IMR-90 (cell line): Measurements from ENCODE around the gene INSYN2A. TPM values are rescaled to one million over a fixed set of nuclear protein-coding genes. Genes with fewer than 3 reads are reported as not detected.

Source experiments
- ATAC-seq: fragments of 200-7000 bp; cut with Tn5 transposase; 2 replicates; pipeline ENCODE4 v1.9.1; 2020; ENCODE audit warnings: low read depth, mild to moderate bottlenecking, moderate library complexity
- BruUV-seq: library from RNA; stranded (reverse); fragments of 400-500 nt; replicated peaks from 2 replicates; lab custom pipeline; 2021; lab: Mats Ljungman, UMichigan
- CTCF ChIA-PET: fragments of 300-600 bp; formaldehyde crosslinking; extraction: SDS; loops from one replicate; lab custom pipeline; 2021; ENCODE audit warnings: antibody characterized with exemption; lab: Yijun Ruan, JAX
- POLR2A ChIA-PET: fragments of 300-600 bp; sonication (Branson Sonifier 250); formaldehyde crosslinking; loops from one replicate; lab custom pipeline; 2022; ENCODE audit warnings: antibody characterized with exemption; ENCODE audit not compliant: unreplicated experiment; lab: Charles Lee
- DNase-seq: peaks from one replicate; pipeline ENCODE4 v3.0.0; 2013
- H2AFZ ChIP-seq: replicated peaks from 2 replicates; pipeline ENCODE3; 2013; ENCODE audit warnings: low read length, mild to moderate bottlenecking; ENCODE audit not compliant: poor library complexity
- H2AK5ac ChIP-seq: 2 replicates; pipeline ENCODE4 v1.6.1; 2013; ENCODE audit warnings: low read depth, low read length, inconsistent platforms
- H2AK9ac ChIP-seq: replicated peaks from 2 replicates; pipeline ENCODE3; 2013; ENCODE audit warnings: mild to moderate bottlenecking, low read depth, low read length, moderate library complexity; ENCODE audit not compliant: poor library complexity
- H2BK120ac ChIP-seq: 2 replicates; pipeline ENCODE4 v1.6.1; 2013; ENCODE audit warnings: low read depth, low read length, inconsistent platforms
- H2BK15ac ChIP-seq: 3 replicates; pipeline ENCODE4 v1.6.1; 2013; ENCODE audit warnings: low read depth, low read length, inconsistent platforms
- H2BK20ac ChIP-seq: 2 replicates; pipeline ENCODE4 v1.6.1; 2013; ENCODE audit warnings: low read depth, mild to moderate bottlenecking, inconsistent platforms, low read length, moderate library complexity
- H2BK5ac ChIP-seq: 2 replicates; pipeline ENCODE4 v1.6.1; 2013; ENCODE audit warnings: mild to moderate bottlenecking, low read depth, low read length, inconsistent platforms; ENCODE audit not compliant: poor library complexity, severe bottlenecking
- H3K14ac ChIP-seq: replicated peaks from 2 replicates; pipeline ENCODE4 v1.6.1; 2013; ENCODE audit warnings: low read depth, low read length, inconsistent platforms
- H3K18ac ChIP-seq: 2 replicates; pipeline ENCODE4 v1.6.1; 2013; ENCODE audit warnings: low read depth, low read length, control low read depth
- H3K23ac ChIP-seq: 2 replicates; pipeline ENCODE4 v1.6.1; 2013; ENCODE audit warnings: low read depth, low read length, inconsistent platforms
- H3K27ac ChIP-seq: 2 replicates; pipeline ENCODE4 v1.5.1; 2013; ENCODE audit warnings: mild to moderate bottlenecking, control low read depth, low read length; ENCODE audit not compliant: insufficient read depth
- H3K27me3 ChIP-seq: 2 replicates; pipeline ENCODE4 v1.6.1; 2013; ENCODE audit warnings: low read length; ENCODE audit not compliant: control insufficient read depth, insufficient read depth
- H3K36me3 ChIP-seq: 2 replicates; pipeline ENCODE4 v1.6.1; 2013; ENCODE audit warnings: low read length, mixed read lengths; ENCODE audit not compliant: control insufficient read depth, insufficient read depth
- H3K4ac ChIP-seq: 2 replicates; pipeline ENCODE4 v1.6.1; 2013; ENCODE audit warnings: low read depth, low read length, inconsistent platforms
- H3K4me1 ChIP-seq: 2 replicates; pipeline ENCODE4 v1.6.1; 2013; ENCODE audit warnings: low read length, mixed read lengths; ENCODE audit not compliant: control insufficient read depth, insufficient read depth
- H3K4me2 ChIP-seq: 2 replicates; pipeline ENCODE4 v1.6.1; 2013; ENCODE audit warnings: low read depth, mild to moderate bottlenecking, control low read depth, low read length, moderate library complexity
- H3K4me3 ChIP-seq: 2 replicates; pipeline ENCODE4 v1.5.1; 2013; ENCODE audit warnings: low read depth, mild to moderate bottlenecking, control low read depth, low read length, moderate library complexity; ENCODE audit not compliant: insufficient read depth
- H3K56ac ChIP-seq: 2 replicates; pipeline ENCODE4 v1.6.1; 2013; ENCODE audit warnings: low read length, inconsistent platforms; ENCODE audit not compliant: insufficient read depth; ENCODE audit errors: extremely low read depth
- H3K79me1 ChIP-seq, 2 experiments: 2 replicates each; pipeline ENCODE4 v1.6.1; 2013; ENCODE audit warnings: low read length in 2 of 2, inconsistent platforms in 1 of 2, low read depth in 1 of 2
- H3K9ac ChIP-seq: 2 replicates; pipeline ENCODE4 v1.6.1; 2013; ENCODE audit warnings: low read depth, low read length, control low read depth
- H3K9me1 ChIP-seq: 2 replicates; pipeline ENCODE4 v1.6.1; 2013; ENCODE audit warnings: low read length, inconsistent platforms; ENCODE audit not compliant: insufficient read depth
- H3K9me3 ChIP-seq: 2 replicates; pipeline ENCODE4 v1.6.1; 2013; ENCODE audit warnings: low read length; ENCODE audit not compliant: control insufficient read depth, insufficient read depth
- H4K20me1 ChIP-seq: 2 replicates; pipeline ENCODE4 v1.6.1; 2013; ENCODE audit warnings: low read length, inconsistent platforms; ENCODE audit not compliant: insufficient read depth
- H4K5ac ChIP-seq: 2 replicates; pipeline ENCODE4 v1.6.1; 2013; ENCODE audit warnings: mild to moderate bottlenecking, low read depth, low read length, control low read depth
- H4K8ac ChIP-seq, 2 experiments: 2 replicates each; pipeline ENCODE4 v1.6.1; 2013; ENCODE audit warnings: low read depth in 2 of 2, low read length in 2 of 2, control low read depth in 1 of 2, inconsistent platforms in 1 of 2
- H4K91ac ChIP-seq: 2 replicates; pipeline ENCODE4 v1.6.1; 2013; ENCODE audit warnings: low read depth, low read length, inconsistent platforms; ENCODE audit not compliant: insufficient read depth
- BHLHE40 ChIP-seq: fragments of 150-350 bp; IDR thresholded peaks from 2 replicates; pipeline ENCODE4 v1.6.1; 2016; ENCODE audit warnings: mild to moderate bottlenecking, low read depth, low read length
- CEBPB ChIP-seq: IDR thresholded peaks from 2 replicates; pipeline ENCODE4 v1.6.1; 2012; ENCODE audit warnings: low read depth, low read length, improper control_type of control experiment
- CHD1 ChIP-seq: IDR thresholded peaks from 2 replicates; pipeline ENCODE4 v1.6.1; 2012; ENCODE audit warnings: low read depth, low read length, improper control_type of control experiment
- FOS ChIP-seq: fragments of 150-350 bp; IDR thresholded peaks from 2 replicates; pipeline ENCODE4 v1.6.1; 2016; ENCODE audit warnings: low read depth, low read length
- MXI1 ChIP-seq: IDR thresholded peaks from 2 replicates; pipeline ENCODE4 v1.6.1; 2012; ENCODE audit warnings: low read depth, mild to moderate bottlenecking, low read length, moderate library complexity, borderline replicate concordance
- POLR2A ChIP-seq: IDR thresholded peaks from 2 replicates; pipeline ENCODE4 v1.6.1; 2012; ENCODE audit warnings: mild to moderate bottlenecking, low read depth, low read length
- RCOR1 ChIP-seq: IDR thresholded peaks from 2 replicates; pipeline ENCODE4 v1.6.1; 2012; ENCODE audit warnings: mild to moderate bottlenecking, low read length, improper control_type of control experiment; ENCODE audit not compliant: insufficient replicate concordance
- SMC3 ChIP-seq: fragments of 150-350 bp; IDR thresholded peaks from 2 replicates; pipeline ENCODE4 v1.6.1; 2016; ENCODE audit warnings: low read depth, mild to moderate bottlenecking, antibody characterized with exemption, low read length, moderate library complexity
- WGBS, 2 experiments: methylation state at CpG; one replicate each; pipeline versions ENCODE4 v1.1.5 to v1.1.7; 2013; ENCODE audit warnings: missing lambda C conversion rate in 2 of 2; ENCODE audit not compliant: insufficient read length in 1 of 2; ENCODE audit errors: extremely low coverage in 2 of 2; 5-methylcytosine and 5-hydroxymethylcytosine counted together
- dilution Hi-C: fragments of 300-500 bp; cut with HindIII; formaldehyde crosslinking; loops from one replicate; pipeline ENCODE4 v1.14.3; 2018; ENCODE audit warnings: low sequenced_read_pairs; ENCODE audit not compliant: unreplicated experiment
- in situ Hi-C: fragments of 300-500 bp; cut with MboI; formaldehyde crosslinking; loops from 3 replicates; pipeline ENCODE4 v1.14.3; 2019; ENCODE audit warnings: low sequenced_read_pairs, inconsistent platforms, mixed read lengths
- intact Hi-C: fragments of 100-400 bp; cut with micrococcal nuclease; formaldehyde crosslinking; loops from 2 replicates; pipeline ENCODE4 v1.10.0; 2022
- polyA plus RNA-seq, 3 experiments: library from polyadenylated mRNA; depleted of rRNA; stranded (reverse); fragments of >200 nt; gene quantifications; 2 replicates each; pipeline ENCODE4 v1.2.3, GENCODE V29; 2012; ENCODE audit warnings: low replicate concordance in 1 of 3
- total RNA-seq: library from RNA; depleted of rRNA; stranded (reverse); fragments of >200 nt; gene quantifications from 2 replicates; pipeline ENCODE4 v1.2.3, GENCODE V29; 2012
- TF ChIP-seq, protein P1 (sequence below): conservative IDR thresholded peaks from 2 replicates; pipeline ENCODE4 v1.5.1; 2012; ENCODE audit warnings: mild to moderate bottlenecking, low read depth, low read length, improper control_type of control experiment

INSYN2A gene
- total and polyA plus RNA-seq, 2 of the 4 experiments (the other 2 are of a cell fraction) = 0.10 to 0.18 TPM

DNA sequence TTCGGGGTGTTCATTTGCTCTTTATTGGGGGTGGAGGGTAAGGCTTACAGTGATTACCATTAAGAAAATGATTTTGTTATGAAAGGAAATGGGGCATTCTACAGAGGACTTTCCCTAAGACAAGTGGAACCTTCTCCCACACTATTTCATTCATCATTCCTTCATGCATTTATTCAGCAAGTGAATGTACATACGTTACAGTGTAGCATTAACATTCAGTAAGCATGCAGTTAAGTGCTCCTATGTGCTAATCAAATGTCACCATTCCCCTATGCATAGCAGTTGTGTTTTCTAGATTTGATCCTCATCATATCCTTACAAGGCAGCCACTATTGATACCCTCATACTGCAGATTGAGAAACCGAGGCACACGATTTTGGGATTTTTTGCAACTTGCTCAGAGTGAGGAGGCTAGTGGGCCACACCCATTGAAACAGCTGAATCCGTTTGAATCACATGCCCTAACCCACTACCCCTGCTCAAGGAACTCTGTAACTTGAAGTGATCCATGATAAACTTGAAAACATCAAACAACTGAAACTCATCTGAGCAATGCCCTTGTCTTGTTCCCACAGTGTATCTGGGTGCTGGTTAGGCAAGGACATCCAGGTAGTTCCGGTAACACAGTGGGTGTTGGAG lies 16.7 kb downstream of the INSYN2A start:
- H4K5ac ChIP-seq = no peak overlapping the region
- H3K18ac ChIP-seq = no peak overlapping the region
- intact Hi-C loops = no loop called here
- H3K56ac ChIP-seq = no peak overlapping the region
- H3K4me2 ChIP-seq = no peak overlapping the region
- in situ Hi-C loops = no loop called here
- ATAC-seq (no peak), DNase-seq (no peak)
- no TSS peak for BruUV-seq
- no peak overlapping the region for H2BK15ac ChIP-seq
- CTCF ChIA-PET = interaction anchor here (0.9 kb wide), 1 partner anchor 19 kb away, joined by 12 read pairs; no protein-coding TSS in a partner anchor
- H3K9ac ChIP-seq = no peak overlapping the region
- H3K79me1 ChIP-seq = peaks cover 13 to 24% of the 10 kb centered on the region in 2 experiments
- no peak overlapping the region for H4K91ac ChIP-seq
- dilution Hi-C loops = no loop called here
- H3K9me3 ChIP-seq = no peaks in the 10 kb centered on the region
- H2AK9ac ChIP-seq = no peak overlapping the region
- H3K4me3 ChIP-seq = no peak overlapping the region
- no peak overlapping the region for H2BK120ac ChIP-seq
- H2BK20ac ChIP-seq = no peak overlapping the region
- 100% methylated on average over 1 of the region's 6 CpGs; no CpG with 5 or more reads in 1 of the 2 experiments for WGBS, 2 experiments
- H3K14ac ChIP-seq = no peak overlapping the region
- no peak overlapping the region for H2AK5ac ChIP-seq
- H3K27me3 ChIP-seq = no peaks in the 10 kb centered on the region
- no peak overlapping the region for H2BK5ac ChIP-seq
- no peaks in the 10 kb centered on the region for H3K4me1 ChIP-seq
- POLR2A ChIA-PET = no interaction called here
- H4K20me1 ChIP-seq = peaks cover 5% of the 10 kb centered on the region; the same call in 1 of the 2 replicates
- TF ChIP-seq, protein P1, sequence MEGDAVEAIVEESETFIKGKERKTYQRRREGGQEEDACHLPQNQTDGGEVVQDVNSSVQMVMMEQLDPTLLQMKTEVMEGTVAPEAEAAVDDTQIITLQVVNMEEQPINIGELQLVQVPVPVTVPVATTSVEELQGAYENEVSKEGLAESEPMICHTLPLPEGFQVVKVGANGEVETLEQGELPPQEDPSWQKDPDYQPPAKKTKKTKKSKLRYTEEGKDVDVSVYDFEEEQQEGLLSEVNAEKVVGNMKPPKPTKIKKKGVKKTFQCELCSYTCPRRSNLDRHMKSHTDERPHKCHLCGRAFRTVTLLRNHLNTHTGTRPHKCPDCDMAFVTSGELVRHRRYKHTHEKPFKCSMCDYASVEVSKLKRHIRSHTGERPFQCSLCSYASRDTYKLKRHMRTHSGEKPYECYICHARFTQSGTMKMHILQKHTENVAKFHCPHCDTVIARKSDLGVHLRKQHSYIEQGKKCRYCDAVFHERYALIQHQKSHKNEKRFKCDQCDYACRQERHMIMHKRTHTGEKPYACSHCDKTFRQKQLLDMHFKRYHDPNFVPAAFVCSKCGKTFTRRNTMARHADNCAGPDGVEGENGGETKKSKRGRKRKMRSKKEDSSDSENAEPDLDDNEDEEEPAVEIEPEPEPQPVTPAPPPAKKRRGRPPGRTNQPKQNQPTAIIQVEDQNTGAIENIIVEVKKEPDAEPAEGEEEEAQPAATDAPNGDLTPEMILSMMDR = no peak
- TF ChIP-seq BHLHE40 (no peak), POLR2A (no peak), MXI1 (no peak), CEBPB (no peak), CHD1 (no peak), FOS (no peak), SMC3 (no peak), RCOR1 (no peak)
- H2AFZ ChIP-seq = no peak overlapping the region
- H3K9me1 ChIP-seq = peaks cover 15% of the 10 kb centered on the region; the same call in 1 of the 2 replicates
- peaks cover 17% of the 10 kb centered on the region for H3K36me3 ChIP-seq
- no peak overlapping the region for H3K27ac ChIP-seq
- no peak overlapping the region for H4K8ac ChIP-seq
- H3K23ac ChIP-seq = no peak overlapping the region
- H3K4ac ChIP-seq = no peak overlapping the region
